Hypothalamus (tissue), 51 donors: ENCODE results near the gene CCZ1.
"Not testable (repeated sequence)": the region's sequence is repeated elsewhere in the genome, so short reads cannot be mapped to it uniquely, and the experiment has no call there.

Experiments used
- DNase-seq, 51 donors: peaks; one replicate each; lab custom pipeline; 2025; lab: John Stamatoyannopoulos, UW

Gene CCZ1

GRCh38 chr7:5904726-5905125 is 6.2 kb downstream of the CCZ1 start:
- not testable (repeated sequence) for DNase-seq

GRCh38 chr7:5908835-5909234 is 10.3 kb downstream of the CCZ1 start:
- DNase-seq, result not testable (repeated sequence)

- not testable (repeated sequence) for DNase-seq
Observed at GRCh38 chr7:5916529-5916928, 18.0 kb downstream of the CCZ1 start.

- not testable (repeated sequence) for DNase-seq
Observed at GRCh38 chr7:5924180-5924579, 25.6 kb downstream of the CCZ1 start.

- DNase-seq, result not testable (repeated sequence)
Observed at GRCh38 chr7:5924630-5925029, 26.1 kb downstream of the CCZ1 start.

GRCh38 chr7:5926263-5926870 is 27.8 kb downstream of the CCZ1 start:
- DNase-seq, result not testable (repeated sequence)

GRCh38 chr7:5930290-5930689 is 31.8 kb downstream of the CCZ1 start:
- not testable (repeated sequence) for DNase-seq

GRCh38 chr7:5931250-5931649 is 32.7 kb downstream of the CCZ1 start:
- not testable (repeated sequence) for DNase-seq

GRCh38 chr7:5931905-5932644 is 33.5 kb downstream of the CCZ1 start:
- DNase-seq, result not testable (repeated sequence)

GRCh38 chr7:5934945-5935450 is 36.5 kb downstream of the CCZ1 start:
- DNase-seq, result not testable (repeated sequence)

- DNase-seq, result not testable (repeated sequence)
Observed at GRCh38 chr7:5963205-5963604, 64.7 kb downstream of the CCZ1 start.

- not testable (repeated sequence) for DNase-seq
Observed at GRCh38 chr7:5963810-5964209, 65.3 kb downstream of the CCZ1 start.

- not testable (repeated sequence) for DNase-seq
Observed at GRCh38 chr7:5970347-5970911, 71.9 kb downstream of the CCZ1 start, which contains the start of gene RSPH10B. TSS of gene RSPH10B (minus strand) at chr7:5970689. CDS start at chr7:5967116, 3,573 bp downstream.

- not testable (repeated sequence) for DNase-seq
Observed at GRCh38 chr7:5973580-5973979, 75.0 kb downstream of the CCZ1 start.
